Ammon's horn (tissue), 1 donor: ENCODE data around the gene COQ5.
"Not testable (repeated sequence)": the region's sequence is repeated elsewhere in the genome, so short reads cannot be mapped to it uniquely, and the experiment has no call there.

ENCODE experiments used
- DNase-seq: peaks from one replicate; pipeline ENCODE4 v3.0.0-alpha.2; 2016; ENCODE audit warnings: low spot score

The COQ5 gene, protein sequence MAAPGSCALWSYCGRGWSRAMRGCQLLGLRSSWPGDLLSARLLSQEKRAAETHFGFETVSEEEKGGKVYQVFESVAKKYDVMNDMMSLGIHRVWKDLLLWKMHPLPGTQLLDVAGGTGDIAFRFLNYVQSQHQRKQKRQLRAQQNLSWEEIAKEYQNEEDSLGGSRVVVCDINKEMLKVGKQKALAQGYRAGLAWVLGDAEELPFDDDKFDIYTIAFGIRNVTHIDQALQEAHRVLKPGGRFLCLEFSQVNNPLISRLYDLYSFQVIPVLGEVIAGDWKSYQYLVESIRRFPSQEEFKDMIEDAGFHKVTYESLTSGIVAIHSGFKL

GRCh38 chr12:120528861-120529525 lies at the start of gene COQ5:
Gene COQ5 (minus strand): TSS chr12:120529158. CDS start chr12:120529141, 17 bp downstream.
- peak; percentile 95 for DNase-seq

DNA sequence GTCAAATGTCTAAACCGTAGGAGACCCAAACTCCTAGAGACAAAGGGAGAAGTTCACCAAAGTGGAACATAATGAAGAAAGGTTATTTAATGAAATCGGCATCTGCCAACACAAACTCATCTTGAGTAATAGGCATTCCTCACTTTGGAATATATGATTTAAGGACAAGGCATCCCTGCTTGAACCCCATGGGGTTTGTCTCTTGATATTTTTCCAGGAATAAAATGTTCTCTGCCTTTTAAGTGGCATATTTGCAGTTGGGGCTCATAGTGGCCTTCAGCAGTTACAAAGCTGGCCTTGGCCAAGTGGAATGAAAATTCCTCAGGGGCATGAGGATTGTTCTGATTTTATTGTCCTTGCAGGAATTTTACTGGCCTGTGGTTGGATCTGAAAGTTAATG lies 45.1 kb upstream of the COQ5 start:
- DNase-seq: no peak

GRCh38 chr12:120573560-120573959 lies 44.6 kb upstream of the COQ5 start:
- DNase-seq: no peak

DNA sequence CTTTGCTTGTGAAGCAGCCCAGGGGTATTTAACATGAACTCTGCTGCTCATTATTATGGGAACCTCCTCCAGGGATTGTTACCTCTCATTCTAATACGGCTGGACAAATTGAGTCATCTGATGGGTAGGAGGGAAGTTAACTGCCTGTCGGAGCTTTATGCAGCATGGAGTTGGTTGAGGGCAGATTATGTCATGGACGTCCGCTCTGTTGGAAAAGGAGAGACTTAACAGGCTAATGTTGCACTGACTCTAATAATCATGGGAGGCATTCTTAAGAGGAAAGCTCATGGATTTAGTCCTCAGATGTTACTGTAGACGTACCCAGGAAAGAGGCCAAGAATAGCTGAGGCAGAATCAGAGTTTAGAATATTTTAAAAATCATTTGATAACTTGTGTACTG lies 42.3 kb upstream of the COQ5 start:
- no peak for DNase-seq

- DNase-seq: no peak
Observed at GRCh38 chr12:120563495-120563894, 34.5 kb upstream of the COQ5 start.

DNA sequence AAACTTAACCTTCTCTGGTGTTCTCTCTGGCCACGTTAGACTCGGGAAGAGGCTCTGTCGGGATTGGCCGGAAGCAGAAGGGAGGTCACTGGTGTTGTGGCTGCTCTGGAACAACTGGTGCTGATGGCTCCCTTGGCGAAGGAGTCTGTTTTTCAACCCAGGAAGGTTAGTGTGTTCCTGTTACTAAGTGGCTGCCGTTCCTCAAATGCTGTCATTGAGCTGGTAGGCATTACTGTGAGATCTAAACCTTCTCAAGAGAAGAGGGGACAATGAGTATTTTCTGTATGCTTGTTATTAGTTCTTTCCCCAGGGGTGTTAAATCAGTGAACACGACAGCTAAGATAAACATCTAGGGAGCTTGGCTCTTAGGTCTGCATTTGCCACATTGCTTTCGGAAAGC lies 33.9 kb upstream of the COQ5 start:
- no peak for DNase-seq

DNA sequence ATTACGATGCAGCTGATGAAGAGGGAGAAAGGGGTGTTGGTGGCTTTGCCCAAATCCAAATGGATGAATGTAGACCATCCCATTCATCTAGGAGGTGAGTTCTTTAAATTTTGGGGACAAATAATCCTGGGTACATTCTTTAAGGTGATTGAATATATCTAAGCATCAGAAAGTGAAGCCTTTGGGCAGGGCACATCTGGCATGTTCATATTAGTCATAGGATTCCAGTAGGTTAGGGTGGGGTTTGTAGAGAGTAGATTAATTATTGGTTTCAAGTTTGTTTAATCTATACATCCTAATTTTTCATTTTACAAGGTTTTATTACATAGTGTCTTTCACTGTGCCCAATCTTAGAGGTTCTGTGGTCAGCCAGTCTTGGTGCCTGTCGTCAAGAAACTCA lies 28.6 kb upstream of the COQ5 start:
- DNase-seq: no peak

DNA sequence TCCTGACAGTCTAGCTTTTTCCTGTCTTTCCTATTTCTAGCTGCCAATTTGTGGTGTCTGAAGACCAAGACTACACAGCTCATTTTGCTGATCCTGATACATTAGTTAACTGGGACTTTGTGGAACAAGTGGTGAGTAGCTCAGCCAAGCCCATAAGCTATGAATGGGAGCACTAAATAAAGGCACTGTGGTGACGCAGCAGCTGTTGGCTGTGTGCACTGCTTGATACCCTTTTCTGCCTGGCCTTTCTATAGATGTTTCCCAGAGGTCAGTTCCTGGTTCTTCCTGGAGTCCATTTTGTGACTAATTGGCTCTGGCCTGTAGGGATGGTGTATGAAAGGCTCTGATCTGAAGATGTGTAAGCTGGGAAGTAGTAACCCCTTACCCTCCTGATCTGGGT lies 25.7 kb upstream of the COQ5 start:
- DNase-seq: no peak

DNA sequence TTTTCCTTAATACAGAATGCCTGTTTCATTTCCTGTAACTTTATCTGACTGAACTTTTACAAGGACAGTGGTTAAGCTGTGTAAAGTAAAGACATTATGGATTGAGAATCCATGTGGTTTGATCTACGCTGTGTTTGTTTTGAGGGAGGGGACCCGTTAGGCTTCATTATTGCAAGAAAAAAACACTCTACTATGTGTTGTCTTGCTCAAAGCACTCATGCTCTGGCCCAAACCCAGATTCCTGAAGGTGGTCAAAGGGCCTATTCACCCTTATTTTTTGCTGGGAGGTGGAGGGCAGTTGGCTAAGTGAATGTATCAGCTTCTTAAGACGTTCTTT lies 17.1 kb upstream of the COQ5 start:
- DNase-seq: no peak

GRCh38 chr12:120544691-120545090 lies 15.7 kb upstream of the COQ5 start:
- no peak for DNase-seq

GRCh38 chr12:120542166-120542565 lies 13.2 kb upstream of the COQ5 start:
- no peak for DNase-seq

- no peak for DNase-seq
Observed at GRCh38 chr12:120540445-120540844, 11.5 kb upstream of the COQ5 start.

DNA sequence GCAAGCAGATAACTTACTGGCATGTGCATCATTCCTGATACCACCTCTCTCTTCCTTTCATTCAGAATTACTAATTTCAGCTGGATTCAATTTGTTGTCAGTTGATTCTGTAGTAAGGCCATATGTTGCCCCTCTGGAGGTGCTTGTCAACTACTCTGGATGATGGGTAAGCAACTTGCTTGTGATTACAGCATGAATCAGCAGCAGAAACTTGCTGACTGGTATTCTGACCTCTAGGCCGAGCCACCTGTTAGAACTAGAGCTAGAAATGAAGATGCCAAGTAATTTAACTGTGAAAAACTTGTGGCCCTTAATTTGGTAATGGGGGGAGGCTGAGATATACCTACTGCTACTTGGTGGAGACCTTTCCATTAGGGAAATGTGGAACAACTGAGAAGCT lies 10.3 kb upstream of the COQ5 start:
- no peak for DNase-seq

DNA sequence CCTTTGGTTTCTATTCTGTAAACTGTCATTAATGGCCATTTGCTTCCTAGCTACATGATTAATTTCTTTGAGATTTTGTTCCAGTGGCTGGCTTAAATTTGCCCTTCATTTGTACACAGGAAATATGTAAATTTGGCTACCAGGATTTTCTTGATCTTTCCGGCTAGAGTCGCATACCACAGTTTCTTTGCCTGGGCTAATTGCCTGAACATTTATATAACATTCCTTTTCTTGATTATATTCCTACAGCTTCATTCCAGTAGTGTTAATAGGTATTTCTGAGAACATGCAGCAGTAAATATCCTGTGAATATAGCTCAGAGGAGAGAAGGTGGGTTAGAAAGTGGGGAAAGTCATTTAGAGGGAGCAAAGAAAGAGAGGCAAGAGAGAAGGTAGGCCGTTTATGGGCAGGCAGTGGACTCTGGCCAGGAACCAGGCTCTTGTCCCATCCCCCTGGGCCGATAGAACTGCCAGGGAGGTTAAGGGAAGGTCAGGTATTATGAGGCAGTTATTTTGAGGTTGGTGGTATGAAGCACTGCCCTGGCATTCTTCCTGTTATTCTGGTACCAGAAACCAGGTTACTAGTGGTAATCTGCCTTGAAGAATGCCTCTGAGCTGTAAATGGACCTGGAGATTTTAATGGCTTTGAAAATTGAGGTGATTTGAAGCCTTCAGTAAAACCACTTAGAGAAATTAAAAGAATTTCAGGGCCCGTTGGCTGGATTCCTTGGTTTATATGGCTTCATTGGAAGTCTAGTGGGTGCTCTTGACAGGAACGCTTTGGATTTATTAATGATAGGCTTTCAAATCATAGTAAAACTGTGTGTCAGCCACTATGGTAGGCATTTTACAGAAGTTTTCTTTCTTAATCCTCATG lies 9.6 kb upstream of the COQ5 start:
- DNase-seq: no peak

DNA sequence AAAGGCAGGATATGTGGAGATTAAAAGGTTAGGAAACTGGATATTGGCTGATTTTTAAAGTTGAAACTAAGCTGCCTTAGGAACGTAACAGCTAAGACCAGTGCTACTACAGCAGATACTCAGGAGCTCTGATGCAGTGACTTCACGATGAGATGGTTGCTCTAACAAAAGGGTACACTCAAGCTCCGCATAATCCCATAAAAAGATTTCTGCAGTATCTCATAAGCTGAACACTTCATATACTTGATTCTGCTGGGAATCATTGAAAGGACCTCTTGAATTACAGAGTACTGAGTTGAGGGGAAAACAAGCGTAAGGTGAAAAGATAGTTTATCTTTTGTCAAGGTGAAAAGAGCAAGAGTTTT lies 8.9 kb upstream of the COQ5 start:
- DNase-seq: no peak

GRCh38 chr12:120536064-120536791 lies 7.3 kb upstream of the COQ5 start:
- no peak for DNase-seq

DNA sequence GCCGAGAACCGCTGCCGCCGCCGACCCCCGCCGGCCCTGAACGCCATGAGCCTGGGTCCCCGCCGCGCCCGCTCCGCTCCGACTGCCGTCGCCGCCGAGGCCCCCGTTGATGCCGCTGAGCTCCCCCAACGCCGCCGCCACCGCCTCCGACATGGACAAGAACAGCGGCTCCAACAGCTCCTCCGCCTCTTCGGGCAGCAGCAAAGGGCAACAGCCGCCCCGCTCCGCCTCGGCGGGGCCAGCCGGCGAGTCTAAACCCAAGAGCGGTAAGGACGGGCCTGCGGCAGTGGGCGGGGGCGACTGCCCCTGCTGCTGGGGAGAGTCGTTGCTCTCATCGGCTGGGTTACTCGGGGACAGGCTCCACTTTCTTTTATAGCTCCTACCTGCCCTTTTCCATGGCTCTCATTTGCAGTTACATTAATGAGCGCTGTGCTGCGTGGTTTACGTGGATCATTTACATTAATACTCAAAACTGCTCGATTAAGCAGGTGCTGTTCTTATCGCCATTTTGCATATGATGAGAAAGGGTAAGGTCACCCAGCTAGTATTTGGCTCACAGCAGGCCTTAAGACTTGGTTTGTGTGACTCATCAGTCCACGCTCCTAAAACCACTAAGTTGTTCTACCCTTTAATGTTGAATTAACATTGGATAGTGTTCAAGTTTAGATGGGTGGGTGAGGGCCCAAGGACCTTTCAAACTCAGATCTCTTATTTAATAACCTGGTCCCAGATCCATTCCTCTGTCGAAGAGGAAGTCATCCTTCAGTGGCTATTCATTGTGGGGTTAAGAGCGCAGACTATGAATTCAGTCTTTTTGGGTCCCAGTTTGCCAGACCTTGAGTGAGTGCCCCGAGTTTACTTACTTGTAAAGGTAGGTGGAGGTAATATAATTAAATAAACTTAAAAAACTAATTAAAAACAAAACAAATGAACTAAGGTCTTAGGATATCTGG lies 6.0 kb upstream of the COQ5 start:
- DNase-seq: no peak

GRCh38 chr12:120534203-120534702 lies 5.3 kb upstream of the COQ5 start, which contains the start of gene RNF10:
Gene RNF10 (plus strand): TSS chr12:120534356. CDS start chr12:120534812, 456 bp downstream.
- DNase-seq: peak; percentile 83

- DNase-seq: no peak
Observed at GRCh38 chr12:120532701-120533238, 3.8 kb upstream of the COQ5 start.

DNA sequence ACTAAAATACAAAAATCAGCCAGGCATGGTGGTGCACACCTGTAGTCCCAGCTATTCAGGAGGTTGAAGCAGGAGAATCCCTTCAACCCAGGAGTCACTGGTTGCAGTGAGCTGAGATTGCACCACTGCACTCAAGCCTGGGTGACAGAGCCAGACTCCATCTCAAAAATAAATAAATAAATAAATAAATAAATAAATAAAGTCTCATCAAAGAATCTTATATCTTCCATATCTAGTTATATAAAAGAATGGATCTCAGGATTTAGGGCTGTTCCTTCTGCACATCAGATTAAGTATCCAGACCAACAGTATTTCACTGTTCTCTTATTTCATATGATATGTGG lies 1.4 kb upstream of the COQ5 start:
- not testable (repeated sequence) for DNase-seq
